MCF 10A (cell line): ENCODE results near the gene CPED1. TPM values are rescaled to one million over a fixed set of nuclear protein-coding genes. Genes with fewer than 3 reads are reported as not detected.
"Not testable (repeated sequence)": the region's sequence is repeated elsewhere in the genome, so short reads cannot be mapped to it uniquely, and the experiment has no call there.

Source experiments
- BruUV-seq: library from RNA; stranded (reverse); fragments of 400-500 nt; replicated peaks from 2 replicates; lab custom pipeline; 2021; lab: Mats Ljungman, UMichigan
- CTCF ChIA-PET: fragments of 300-600 bp; sonication (Branson Sonifier 250); formaldehyde crosslinking; extraction: SDS; loops from one replicate; lab custom pipeline; 2021; ENCODE audit warnings: antibody characterized with exemption, inconsistent platforms; lab: Yijun Ruan, JAX
- POLR2A ChIA-PET: fragments of 300-600, 350-650 bp; sonication (Branson Sonifier 250); formaldehyde crosslinking; extraction: SDS; loops from one replicate; lab custom pipeline; 2020; ENCODE audit warnings: antibody characterized with exemption, inconsistent platforms; lab: Yijun Ruan, JAX
- DNase-seq: peaks from one replicate; pipeline ENCODE4 v3.0.0-alpha.2; 2018; ENCODE audit not compliant: unreplicated experiment
- H3K27ac Mint-ChIP-seq: one replicate; pipeline ENCODE4 v1.8.0; 2022; ENCODE audit warnings: mild to moderate bottlenecking, low read depth, mixed read lengths; ENCODE audit not compliant: unreplicated experiment
- H3K27me3 Mint-ChIP-seq: one replicate; pipeline ENCODE4 v1.8.0; 2022; ENCODE audit warnings: mixed read lengths; ENCODE audit not compliant: insufficient read depth, unreplicated experiment
- H3K36me3 Mint-ChIP-seq: one replicate; pipeline ENCODE4 v1.8.0; 2022; ENCODE audit warnings: mild to moderate bottlenecking, moderate library complexity, mixed read lengths; ENCODE audit not compliant: insufficient read depth, unreplicated experiment
- H3K4me1 Mint-ChIP-seq: one replicate; pipeline ENCODE4 v1.8.0; 2022; ENCODE audit warnings: mixed read lengths; ENCODE audit not compliant: insufficient read depth, unreplicated experiment
- H3K4me3 Mint-ChIP-seq: one replicate; pipeline ENCODE4 v1.8.0; 2022; ENCODE audit warnings: mild to moderate bottlenecking, moderate library complexity, mixed read lengths; ENCODE audit not compliant: unreplicated experiment
- H3K9me3 Mint-ChIP-seq: one replicate; pipeline ENCODE4 v1.8.0; 2022; ENCODE audit warnings: mixed read lengths; ENCODE audit not compliant: unreplicated experiment
- intact Hi-C: fragments of 100-400 bp; cut with micrococcal nuclease; formaldehyde crosslinking; loops from 2 replicates; pipeline ENCODE4 v1.14.1; 2022
- total RNA-seq: library from RNA; stranded (reverse); gene quantifications from 2 replicates; pipeline ENCODE4 v1.2.3, GENCODE V29; 2022
- TF ChIP-seq, protein P1 (sequence below): fragments of 200-600 bp; IDR thresholded peaks from one replicate; pipeline ENCODE4 v1.8.0; 2022; ENCODE audit warnings: antibody characterized with exemption, mild to moderate bottlenecking; ENCODE audit not compliant: unreplicated experiment

Gene CPED1
- total RNA-seq, 1 experiment from 2014 or later, result not detected

DNA sequence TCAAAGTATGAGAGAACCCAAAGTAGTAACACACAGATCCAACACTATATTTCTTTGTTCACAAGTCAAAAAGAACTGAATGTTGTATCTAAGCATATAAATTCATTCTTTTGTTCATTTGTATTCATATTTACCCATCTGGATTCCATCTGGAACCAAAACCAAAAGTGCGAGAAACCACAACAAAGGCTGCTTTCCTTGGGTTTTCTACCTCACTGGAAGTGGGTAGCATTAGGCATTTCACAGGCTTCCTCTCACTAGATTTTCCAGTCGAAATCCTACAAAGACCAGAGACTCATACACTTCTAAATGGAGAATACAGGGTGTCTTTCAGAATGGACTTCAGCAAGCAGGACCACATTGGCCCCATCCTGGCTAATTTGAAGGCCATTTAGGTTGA lies 230.5 kb downstream of the CPED1 start:
- peaks cover 9% of the 10 kb centered on the region for H3K27me3 Mint-ChIP-seq

DNA sequence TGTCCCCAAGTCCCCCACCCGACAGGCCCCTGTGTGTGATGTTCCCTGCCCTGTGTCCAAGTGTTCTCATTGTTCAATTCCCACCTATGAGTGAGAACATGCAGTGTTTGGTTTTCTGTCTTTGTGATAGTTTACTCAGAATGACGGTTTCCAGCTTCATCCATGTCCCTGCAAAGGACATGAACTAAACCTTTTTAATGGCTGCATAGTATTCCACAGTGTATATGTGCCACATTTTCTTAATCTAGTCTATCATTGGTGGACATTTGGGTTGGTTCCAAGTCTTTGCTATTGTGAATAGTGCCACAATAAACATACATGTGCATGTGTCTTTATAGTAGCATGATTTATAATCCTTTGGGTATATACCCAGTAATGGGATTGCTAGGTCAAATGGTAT lies 232.6 kb downstream of the CPED1 start:
- H3K36me3 Mint-ChIP-seq, H3K27ac Mint-ChIP-seq, CTCF ChIA-PET, H3K4me3 Mint-ChIP-seq, BruUV-seq, H3K4me1 Mint-ChIP-seq, intact Hi-C loops, POLR2A ChIA-PET, DNase-seq, H3K9me3 Mint-ChIP-seq: not testable (repeated sequence)
- H3K27me3 Mint-ChIP-seq, result peaks cover 15% of the 10 kb centered on the region

More for the DNA sequence above, 230.5 kb downstream of the CPED1 start:
- Mint-ChIP-seq H3K4me3 (no peak overlapping the region), H3K27ac (no peak overlapping the region), H3K9me3 (no peaks in the 10 kb centered on the region), H3K4me1 (no peaks in the 10 kb centered on the region), H3K36me3 (no peaks in the 10 kb centered on the region)
- ChIA-PET CTCF (interaction anchor here (0.6 kb wide), 1 partner anchor 11 kb away, joined by 3 read pairs; no protein-coding TSS in a partner anchor), POLR2A (no interaction called here)
- intact Hi-C loops, result no loop called here
- BruUV-seq, result no TSS peak
- TF ChIP-seq, protein P1, sequence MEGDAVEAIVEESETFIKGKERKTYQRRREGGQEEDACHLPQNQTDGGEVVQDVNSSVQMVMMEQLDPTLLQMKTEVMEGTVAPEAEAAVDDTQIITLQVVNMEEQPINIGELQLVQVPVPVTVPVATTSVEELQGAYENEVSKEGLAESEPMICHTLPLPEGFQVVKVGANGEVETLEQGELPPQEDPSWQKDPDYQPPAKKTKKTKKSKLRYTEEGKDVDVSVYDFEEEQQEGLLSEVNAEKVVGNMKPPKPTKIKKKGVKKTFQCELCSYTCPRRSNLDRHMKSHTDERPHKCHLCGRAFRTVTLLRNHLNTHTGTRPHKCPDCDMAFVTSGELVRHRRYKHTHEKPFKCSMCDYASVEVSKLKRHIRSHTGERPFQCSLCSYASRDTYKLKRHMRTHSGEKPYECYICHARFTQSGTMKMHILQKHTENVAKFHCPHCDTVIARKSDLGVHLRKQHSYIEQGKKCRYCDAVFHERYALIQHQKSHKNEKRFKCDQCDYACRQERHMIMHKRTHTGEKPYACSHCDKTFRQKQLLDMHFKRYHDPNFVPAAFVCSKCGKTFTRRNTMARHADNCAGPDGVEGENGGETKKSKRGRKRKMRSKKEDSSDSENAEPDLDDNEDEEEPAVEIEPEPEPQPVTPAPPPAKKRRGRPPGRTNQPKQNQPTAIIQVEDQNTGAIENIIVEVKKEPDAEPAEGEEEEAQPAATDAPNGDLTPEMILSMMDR, result no peak
- no peak for DNase-seq

DNA sequence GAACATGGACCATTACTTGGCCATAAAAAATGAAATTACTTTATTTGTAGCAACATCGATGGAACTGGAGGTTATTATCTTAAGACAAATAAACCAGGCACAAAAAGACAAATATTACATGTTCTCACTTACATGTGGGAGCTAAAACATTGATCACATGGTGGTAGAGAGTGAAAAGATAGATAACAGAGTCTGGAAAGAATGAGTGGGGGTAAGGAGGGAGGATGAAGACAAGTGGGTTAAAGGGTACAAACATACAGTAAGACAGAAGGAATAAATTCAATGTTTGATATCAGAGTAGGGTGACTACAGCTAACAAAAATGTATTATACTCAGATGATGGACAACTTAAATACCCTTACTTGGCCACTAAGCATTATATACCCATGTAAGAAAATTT lies 240.3 kb downstream of the CPED1 start:
- Mint-ChIP-seq H3K9me3 (no peaks in the 10 kb centered on the region), H3K27ac (no peak overlapping the region), H3K4me1 (no peaks in the 10 kb centered on the region), H3K4me3 (no peak overlapping the region), H3K27me3 (peaks cover 54% of the 10 kb centered on the region), H3K36me3 (no peaks in the 10 kb centered on the region)
- no peak for DNase-seq
- CTCF ChIA-PET, result no interaction called here
- POLR2A ChIA-PET, result no interaction called here
- intact Hi-C loops, result no loop called here
- no TSS peak for BruUV-seq
- TF ChIP-seq, protein P1, result no peak

DNA sequence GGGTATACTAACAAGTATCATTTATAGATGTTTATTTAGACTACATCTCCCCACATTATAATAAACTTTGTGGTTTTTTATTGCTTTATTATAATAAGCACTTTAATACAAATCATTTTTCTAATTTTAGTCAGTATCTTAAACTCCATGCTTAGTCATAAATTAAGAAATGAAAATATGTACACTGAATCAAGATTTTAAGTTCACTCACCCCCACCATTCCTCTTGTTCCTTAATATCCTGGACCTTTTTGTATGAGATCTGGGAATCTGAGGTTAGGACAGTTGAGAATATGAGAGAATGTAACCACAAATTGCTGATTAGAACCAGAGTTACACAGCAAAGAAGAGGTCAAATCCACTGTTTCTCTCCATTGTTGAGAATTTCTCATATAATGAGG lies 246.7 kb downstream of the CPED1 start:
- H3K27me3 Mint-ChIP-seq, result peaks cover 46% of the 10 kb centered on the region
- H3K9me3 Mint-ChIP-seq, result no peaks in the 10 kb centered on the region
- BruUV-seq, result no TSS peak
- no peaks in the 10 kb centered on the region for H3K36me3 Mint-ChIP-seq
- intact Hi-C loops, result no loop called here
- ChIA-PET POLR2A (no interaction called here), CTCF (interaction anchor here (0.6 kb wide), 1 partner anchor 50 kb away, joined by 3 read pairs; no protein-coding TSS in a partner anchor)
- H3K27ac Mint-ChIP-seq, result no peak overlapping the region
- DNase-seq, result no peak
- TF ChIP-seq, protein P1, result no peak
- no peak overlapping the region for H3K4me3 Mint-ChIP-seq
- H3K4me1 Mint-ChIP-seq, result no peaks in the 10 kb centered on the region

DNA sequence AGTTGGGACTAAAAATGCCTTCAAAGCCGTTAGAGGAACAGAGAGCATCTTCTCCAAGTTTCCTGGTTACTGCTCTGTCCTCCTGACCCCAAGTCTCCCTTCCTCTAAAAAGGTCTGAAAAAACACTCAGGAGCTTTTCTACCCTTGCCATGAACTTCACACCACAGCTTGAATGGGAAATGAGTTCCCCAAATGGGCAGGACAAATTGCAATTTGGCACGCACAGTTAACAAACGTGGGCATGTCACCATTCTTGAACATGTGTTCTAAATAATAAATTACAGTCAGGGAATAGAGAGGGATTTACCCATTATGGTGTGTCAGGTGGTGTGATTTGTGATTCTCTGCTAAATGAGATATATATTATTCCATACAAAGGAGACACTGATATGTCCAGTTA lies 249.1 kb downstream of the CPED1 start:
- Mint-ChIP-seq H3K4me1 (no peaks in the 10 kb centered on the region), H3K4me3 (no peak overlapping the region), H3K27ac (no peak overlapping the region), H3K27me3 (peaks cover 22% of the 10 kb centered on the region), H3K9me3 (no peaks in the 10 kb centered on the region), H3K36me3 (no peaks in the 10 kb centered on the region)
- BruUV-seq, result no TSS peak
- ChIA-PET POLR2A (interaction anchor here (0.7 kb wide), 1 partner anchor 1259 kb away, joined by 3 read pairs; no protein-coding TSS in a partner anchor), CTCF (interaction anchor here (0.7 kb wide), 1 partner anchor 11 kb away, joined by 3 read pairs; no protein-coding TSS in a partner anchor)
- TF ChIP-seq, protein P1, result no peak
- intact Hi-C loops, result no loop called here
- DNase-seq, result no peak
